Activated B cell treated with CpG ODN at 0.5 μM for 24 hours (primary cell): ENCODE results near the gene HOXB3. TPM values are rescaled to one million over a fixed set of nuclear protein-coding genes. Genes with fewer than 3 reads are reported as not detected.
A peak's percentile ranks its signal among the peaks of the same experiment; 100 is the strongest.

Experiments
- ATAC-seq: fragments of 200-7000 bp; cut with Tn5 transposase; one replicate; pipeline ENCODE4 v1.10.0; 2021; ENCODE audit warnings: low read depth, mild to moderate bottlenecking, moderate library complexity
- CTCF ChIA-PET: fragments of 350-600 bp; sonication (Branson Sonifier 250); formaldehyde crosslinking; loops from one replicate; lab custom pipeline; 2021; ENCODE audit warnings: antibody characterized with exemption; lab: Charles Lee
- POLR2A ChIA-PET: fragments of 350-600 bp; sonication (Branson Sonifier 250); formaldehyde crosslinking; loops from one replicate; lab custom pipeline; 2021; ENCODE audit warnings: antibody characterized with exemption; lab: Charles Lee
- DNase-seq: peaks from one replicate; pipeline ENCODE4 v3.0.0; 2022
- H3K27ac Mint-ChIP-seq: one replicate; pipeline ENCODE4 v1.8.0; 2020; ENCODE audit warnings: mixed read lengths
- H3K27me3 Mint-ChIP-seq: one replicate; pipeline ENCODE4 v1.8.0; 2021; ENCODE audit warnings: mixed read lengths
- H3K36me3 Mint-ChIP-seq: one replicate; pipeline ENCODE4 v1.8.0; 2021; ENCODE audit warnings: low read depth, mixed read lengths
- H3K4me1 Mint-ChIP-seq: one replicate; pipeline ENCODE4 v1.8.0; 2021; ENCODE audit warnings: mixed read lengths
- H3K4me3 Mint-ChIP-seq: one replicate; pipeline ENCODE4 v1.8.0; 2020; ENCODE audit warnings: mild to moderate bottlenecking, mixed read lengths
- H3K9me3 Mint-ChIP-seq: one replicate; pipeline ENCODE4 v1.8.0; 2020; ENCODE audit warnings: mixed read lengths
- CTCF ChIP-seq: fragments of 200-600 bp; IDR thresholded peaks from one replicate; pipeline ENCODE4 v1.8.0; 2022; ENCODE audit warnings: antibody characterized with exemption, mild to moderate bottlenecking
- intact Hi-C: fragments of 100-400 bp; cut with micrococcal nuclease; formaldehyde crosslinking; loops from one replicate; pipeline ENCODE4 v1.15.1; 2024
- total RNA-seq: library from RNA; stranded (reverse); gene quantifications from 2 replicates; pipeline ENCODE4 v1.2.3, GENCODE V29; 2022

The HOXB3 gene
- total RNA-seq, 1 donor from 2014 or later: 2.6 TPM

DNA sequence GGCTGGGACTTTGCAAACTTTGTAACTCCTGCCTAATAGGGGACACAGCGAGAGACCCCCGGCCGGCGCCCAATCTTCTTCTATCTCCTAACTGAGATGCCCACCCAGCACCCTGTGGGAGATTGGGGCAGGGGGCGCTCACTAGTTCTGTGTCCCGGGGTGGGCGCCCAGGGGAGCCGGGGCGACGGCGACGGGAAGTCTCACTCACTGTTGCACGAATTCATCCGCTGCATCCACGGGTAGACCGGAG lies 7.4 kb upstream of the HOXB3 start:
- ChIA-PET CTCF (interaction anchor here (1.4 kb wide), 1 partner anchor 28 kb away, joined by 4 read pairs; the partner anchor contains the start of gene HOXB9), POLR2A (interaction anchor here (0.5 kb wide), 1 partner anchor 271 kb away, joined by 5 read pairs; no protein-coding TSS in a partner anchor)
- H3K4me3 Mint-ChIP-seq: peak overlapping the region; percentile 84
- no peak overlapping the region for H3K27ac Mint-ChIP-seq
- TF ChIP-seq CTCF: no peak
- no peak for ATAC-seq
- no peaks in the 10 kb centered on the region for H3K36me3 Mint-ChIP-seq
- DNase-seq: no peak
- no peaks in the 10 kb centered on the region for H3K9me3 Mint-ChIP-seq
- H3K4me1 Mint-ChIP-seq: peaks cover 36% of the 10 kb centered on the region
- intact Hi-C loops: loop anchor here (1.0 to 10.0 kb wide), 4 partner anchors 15 to 443 kb away; partner anchors contain the start of gene HOXB4
- peaks cover 70% of the 10 kb centered on the region for H3K27me3 Mint-ChIP-seq

DNA sequence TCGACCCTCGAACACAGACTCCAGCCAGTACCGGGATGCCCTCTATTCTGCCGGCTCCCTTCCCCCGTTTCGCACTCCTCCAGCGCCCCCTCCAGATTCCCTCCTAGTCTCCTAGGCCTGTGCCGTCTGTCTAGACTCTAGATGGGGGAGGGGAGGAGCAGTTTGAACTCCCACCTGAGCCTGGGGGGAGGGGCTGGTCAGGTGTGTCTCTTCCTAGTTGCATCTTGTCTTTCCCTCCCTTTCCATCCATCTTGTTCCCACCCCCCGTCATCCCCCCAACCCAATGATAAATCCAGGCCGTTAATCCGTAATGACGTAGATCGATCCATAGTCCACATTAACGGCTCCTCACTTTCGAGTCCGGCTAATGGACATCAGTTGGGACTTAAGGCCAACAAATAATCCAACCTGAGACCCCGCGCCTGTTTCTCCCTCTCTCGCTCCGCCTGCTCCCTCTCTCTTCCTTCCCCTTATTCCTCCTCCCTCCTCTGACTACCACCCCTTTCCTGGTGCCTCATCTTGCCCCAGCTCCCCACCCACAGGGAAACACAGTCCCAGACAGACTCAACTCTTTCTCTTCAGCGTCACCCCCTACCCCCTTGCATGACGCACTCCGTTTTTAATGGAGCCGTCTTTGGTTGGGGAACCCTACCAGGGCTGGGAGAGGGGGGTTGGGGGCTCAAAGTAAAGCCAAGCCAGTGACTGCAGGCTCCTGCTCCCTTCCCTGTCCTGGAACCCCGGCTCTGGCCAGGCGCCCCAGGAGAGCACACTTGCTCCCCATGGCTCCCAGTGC lies 6.9 kb upstream of the HOXB3 start:
- POLR2A ChIA-PET: no interaction called here

DNA sequence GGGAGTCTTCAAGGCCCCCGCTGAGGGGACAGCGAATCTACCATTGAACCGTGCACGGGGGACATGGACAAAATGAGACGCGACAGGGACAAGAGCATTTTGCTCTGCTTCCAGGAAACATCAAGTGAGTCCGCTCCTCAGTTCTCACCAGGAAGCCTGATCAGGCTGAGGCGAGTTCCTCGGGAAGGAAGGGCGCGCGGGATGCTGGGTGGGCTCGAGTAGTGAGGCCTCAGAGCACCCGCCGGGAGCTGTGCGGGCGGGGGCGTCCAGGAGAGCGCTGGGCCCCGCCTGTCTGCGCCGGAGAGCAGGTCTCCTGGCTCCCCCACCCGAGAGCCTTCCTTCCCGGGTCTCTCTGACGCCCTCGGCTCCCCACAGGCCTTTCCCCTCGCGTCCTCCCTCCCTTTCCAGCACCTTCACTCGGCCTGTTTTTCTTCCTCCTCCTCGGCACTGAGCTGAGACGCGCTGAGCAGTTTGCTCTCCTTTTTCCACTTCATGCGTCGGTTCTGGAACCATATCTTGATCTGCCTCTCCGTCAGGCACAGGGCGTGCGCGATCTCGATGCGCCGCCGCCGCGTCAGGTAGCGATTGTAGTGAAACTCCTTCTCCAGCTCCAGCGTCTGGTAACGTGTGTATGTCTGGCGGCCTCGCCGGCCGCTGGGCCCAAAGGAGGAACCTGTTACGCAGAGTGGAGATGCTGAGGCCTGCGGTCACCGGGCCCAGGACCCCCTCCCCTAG lies 6.1 kb upstream of the HOXB3 start:
- CTCF ChIA-PET: interaction anchor here (0.9 to 4.5 kb wide), 3 partner anchors 17 to 22 kb away, joined by 3 to 29 read pairs (median 6); no protein-coding TSS in a partner anchor
- intact Hi-C loops: loop anchor here (2.0 to 10.0 kb wide), 3 partner anchors 17 to 441 kb away; no protein-coding TSS in a partner anchor
- H3K27ac Mint-ChIP-seq: peak overlapping the region; percentile 54
- H3K9me3 Mint-ChIP-seq: no peaks in the 10 kb centered on the region
- H3K4me1 Mint-ChIP-seq: peaks cover 41% of the 10 kb centered on the region
- no peaks in the 10 kb centered on the region for H3K36me3 Mint-ChIP-seq
- H3K27me3 Mint-ChIP-seq: peaks cover 74% of the 10 kb centered on the region
- ATAC-seq (no peak), DNase-seq (no peak)
- peak overlapping the region; percentile 80 for H3K4me3 Mint-ChIP-seq
- TF ChIP-seq CTCF: no peak
- POLR2A ChIA-PET: no interaction called here

More for the DNA sequence above, 6.9 kb upstream of the HOXB3 start:
- Mint-ChIP-seq H3K27ac (no peak overlapping the region), H3K4me3 (peak overlapping the region; percentile 84), H3K9me3 (no peaks in the 10 kb centered on the region), H3K4me1 (peaks cover 38% of the 10 kb centered on the region), H3K36me3 (no peaks in the 10 kb centered on the region), H3K27me3 (peaks cover 68% of the 10 kb centered on the region)
- CTCF ChIA-PET: interaction anchor here (0.9 kb wide), 1 partner anchor 19 kb away, joined by 3 read pairs; no protein-coding TSS in a partner anchor
- TF ChIP-seq CTCF: no peak
- no peak for DNase-seq
- ATAC-seq: no peak
- intact Hi-C loops: loop anchor here (1.0 to 10.0 kb wide), 4 partner anchors 16 to 442 kb away; partner anchors contain the start of gene HOXB4

DNA sequence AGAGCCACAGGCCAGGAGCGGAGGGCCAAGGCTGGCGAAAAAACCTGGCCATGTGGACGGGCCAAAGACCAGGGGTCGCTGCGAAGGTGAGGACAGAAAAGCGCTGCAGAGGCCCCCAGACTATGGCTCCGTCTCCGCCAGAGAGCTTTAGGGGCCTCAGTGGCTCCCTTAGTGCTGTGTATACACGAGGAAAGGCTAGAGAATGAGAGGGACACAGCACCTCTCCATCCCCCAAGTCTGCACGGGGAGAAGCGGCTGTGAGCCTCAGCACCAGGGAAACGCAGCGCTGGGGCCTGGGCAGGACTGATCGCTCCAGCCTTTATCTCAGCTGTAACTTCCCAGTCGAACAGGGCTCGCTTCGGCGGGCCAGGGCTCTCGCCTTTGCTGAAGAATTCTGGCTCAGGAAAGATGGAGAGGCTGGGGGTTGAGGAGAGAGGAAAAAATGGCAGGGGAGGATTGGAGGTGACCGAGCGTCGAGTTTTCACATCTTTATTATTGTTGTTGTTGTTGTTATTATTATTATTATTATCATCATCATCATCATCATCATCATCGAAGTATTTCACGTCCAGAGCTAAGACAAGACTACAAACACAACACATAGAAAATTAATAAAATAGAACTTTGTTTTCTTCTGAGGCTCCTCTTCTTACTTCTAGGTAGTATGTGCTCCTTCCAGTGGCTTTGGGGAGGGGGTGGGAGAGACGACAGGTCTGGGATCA lies 5.4 kb upstream of the HOXB3 start:
- no peak overlapping the region for H3K27ac Mint-ChIP-seq
- no peak overlapping the region for H3K4me3 Mint-ChIP-seq
- CTCF ChIA-PET: interaction anchor here (0.8 to 4.5 kb wide), 5 partner anchors 18 to 287 kb away, joined by 3 to 31 read pairs (median 6); no protein-coding TSS in a partner anchor
- H3K9me3 Mint-ChIP-seq: no peaks in the 10 kb centered on the region
- peaks cover 75% of the 10 kb centered on the region for H3K27me3 Mint-ChIP-seq
- intact Hi-C loops: loop anchor here (5.0 to 10.0 kb wide), 2 partner anchors 152 to 441 kb away; no protein-coding TSS in a partner anchor
- H3K4me1 Mint-ChIP-seq: peaks cover 42% of the 10 kb centered on the region
- POLR2A ChIA-PET: no interaction called here
- no peaks in the 10 kb centered on the region for H3K36me3 Mint-ChIP-seq
- no peak for TF ChIP-seq CTCF
- DNase-seq (no peak), ATAC-seq (no peak)
